Endothelial cell of umbilical vein (primary cell): Measurements from ENCODE around the gene SLC2A2. TPM values are rescaled to one million over a fixed set of nuclear protein-coding genes. Genes with fewer than 3 reads are reported as not detected.

Source experiments
- BruUV-seq: library from RNA; stranded (reverse); fragments of 400-500 nt; replicated peaks from 2 replicates; lab custom pipeline; 2021; lab: Mats Ljungman, UMichigan
- CTCF ChIA-PET: fragments of 300-600, 350-600 bp; sonication (Branson Sonifier 250); formaldehyde crosslinking; loops from one replicate; lab custom pipeline; 2021; ENCODE audit warnings: antibody characterized with exemption, inconsistent platforms; lab: Charles Lee
- POLR2A ChIA-PET: fragments of 300-600, 350-600 bp; sonication (Branson Sonifier 250); formaldehyde crosslinking; loops from one replicate; lab custom pipeline; 2021; ENCODE audit warnings: antibody characterized with exemption, inconsistent platforms; lab: Charles Lee
- DNase-seq: peaks from one replicate; pipeline ENCODE4 v3.0.0-alpha.2; 2011; ENCODE audit warnings: low read depth, low spot score
- FAIRE-seq: peaks from 2 replicates; lab custom pipeline; 2011; peaks lifted over from hg19 to GRCh38; lab: Jason Lieb, UNC
- H2AFZ ChIP-seq: 2 replicates; pipeline ENCODE4 v1.6.0; 2012; ENCODE audit warnings: low read depth, low read length, control low read depth, inconsistent platforms
- H3K27ac ChIP-seq: 2 replicates; pipeline ENCODE4 v1.5.1; 2011; ENCODE audit warnings: low read depth, mild to moderate bottlenecking, control low read depth, low read length, moderate library complexity; ENCODE audit not compliant: insufficient read depth
- H3K27me3 ChIP-seq, 2 experiments: 2 replicates each; pipeline versions ENCODE4 v1.6.0 to v1.6.1; 2011; ENCODE audit warnings: low read length in 2 of 2, mixed read lengths in 1 of 2; ENCODE audit not compliant: control insufficient read depth in 2 of 2, insufficient read depth in 2 of 2
- H3K36me3 ChIP-seq, 2 experiments: 2 replicates in 1 of 2; 3 replicates in 1 of 2; pipeline ENCODE4 v1.5.1; 2011; ENCODE audit warnings: low read length in 2 of 2, mild to moderate bottlenecking in 1 of 2, moderate library complexity in 1 of 2; ENCODE audit not compliant: control insufficient read depth in 2 of 2, insufficient read depth in 2 of 2; ENCODE audit errors: extremely low read depth in 1 of 2
- H3K4me1 ChIP-seq: 3 replicates; pipeline ENCODE4 v1.5.1; 2011; ENCODE audit warnings: mild to moderate bottlenecking, low read length; ENCODE audit not compliant: control insufficient read depth, insufficient read depth; ENCODE audit errors: extremely low read depth
- H3K4me2 ChIP-seq: 2 replicates; pipeline ENCODE4 v1.6.1; 2011; ENCODE audit warnings: low read length, control low read depth, mixed read lengths; ENCODE audit not compliant: insufficient read depth
- H3K4me3 ChIP-seq, 3 experiments: fragments of 200-600 bp in 1 of 3; sonication (generic), shearing (Covaris generic) in 1 of 3; replicated peaks in 1 of 3; 2 replicates each; pipeline ENCODE4 v1.5.1; 2011 to 2016; ENCODE audit warnings: control low read depth in 3 of 3, low read length in 3 of 3, mild to moderate bottlenecking in 2 of 3, inconsistent platforms in 1 of 3, low read depth in 1 of 3, moderate library complexity in 1 of 3; ENCODE audit not compliant: insufficient read depth in 1 of 3
- H3K79me2 ChIP-seq: 2 replicates; pipeline ENCODE4 v1.6.0; 2012; ENCODE audit warnings: low read length, inconsistent platforms; ENCODE audit not compliant: control insufficient read depth, insufficient read depth
- H3K9ac ChIP-seq: replicated peaks from 2 replicates; pipeline ENCODE3; 2011; ENCODE audit warnings: low read length, control low read depth; ENCODE audit not compliant: insufficient read depth; ENCODE audit errors: extremely low read depth
- H3K9me1 ChIP-seq: replicated peaks from 3 replicates; pipeline ENCODE4 v1.6.0; 2011; ENCODE audit warnings: mild to moderate bottlenecking, low read length; ENCODE audit not compliant: control insufficient read depth, insufficient read depth; ENCODE audit errors: extremely low read depth
- H3K9me3 ChIP-seq: replicated peaks from 2 replicates; pipeline ENCODE4 v1.5.1; 2012; ENCODE audit warnings: low read length, inconsistent platforms; ENCODE audit not compliant: control insufficient read depth, insufficient read depth
- H4K20me1 ChIP-seq: replicated peaks from 2 replicates; pipeline ENCODE3; 2011; ENCODE audit warnings: mild to moderate bottlenecking, low read length; ENCODE audit not compliant: control insufficient read depth, insufficient read depth; ENCODE audit errors: extremely low read depth
- EZH2 ChIP-seq: IDR thresholded peaks from 2 replicates; pipeline ENCODE4 v1.6.1; 2012; ENCODE audit warnings: borderline replicate concordance, low read depth, mild to moderate bottlenecking, moderate library complexity, low read length, inconsistent platforms; ENCODE audit not compliant: severe bottlenecking
- FOS ChIP-seq: IDR thresholded peaks from 2 replicates; pipeline ENCODE4 v1.6.1; 2011; ENCODE audit warnings: mild to moderate bottlenecking, low read length, moderate library complexity, borderline replicate concordance; ENCODE audit not compliant: insufficient read depth
- GATA2 ChIP-seq: IDR thresholded peaks from 2 replicates; pipeline ENCODE4 v1.7.0; 2011; ENCODE audit warnings: low read depth, mild to moderate bottlenecking, moderate library complexity, mixed read lengths, low read length; ENCODE audit not compliant: insufficient read length, insufficient read depth
- JUN ChIP-seq: IDR thresholded peaks from 2 replicates; pipeline ENCODE4 v1.6.1; 2011; ENCODE audit warnings: borderline replicate concordance, low read depth; ENCODE audit not compliant: insufficient read length, insufficient read depth
- MYC ChIP-seq: IDR thresholded peaks from one replicate; pipeline ENCODE4 v1.6.1; 2011; ENCODE audit warnings: mild to moderate bottlenecking, low read depth, low read length
- POLR2A ChIP-seq: IDR thresholded peaks from 2 replicates; pipeline ENCODE4 v1.6.1; 2012; ENCODE audit warnings: low read depth, mild to moderate bottlenecking, control low read depth, low read length
- POLR2AphosphoS5 ChIP-seq: IDR thresholded peaks from 2 replicates; pipeline ENCODE4 v1.6.1; 2012; ENCODE audit warnings: low read depth, mild to moderate bottlenecking, control low read depth, low read length, moderate library complexity; ENCODE audit not compliant: insufficient read depth
- dilution Hi-C: fragments of 300-500 bp; cut with MboI; formaldehyde crosslinking; loops from one replicate; pipeline ENCODE4 v1.15.0; 2019; ENCODE audit warnings: low sequenced_read_pairs; ENCODE audit not compliant: extremely low pct_ligation_motif_present
- intact Hi-C: fragments of 100-400 bp; cut with micrococcal nuclease; formaldehyde crosslinking; loops from one replicate; pipeline ENCODE4 v1.10.0; 2022
- polyA plus RNA-seq, 4 experiments: library from polyadenylated mRNA; depleted of rRNA in 3 of 4; stranded (reverse) in 3 of 4; unstranded in 1 of 4; fragments of >200 nt; gene quantifications; 2 replicates each; pipeline versions ENCODE4 v1.2.1 to v1.2.3, GENCODE V29; 2011 to 2012; ENCODE audit warnings: missing spikeins in 1 of 4
- total RNA-seq: library from RNA; stranded (reverse); gene quantifications from 2 replicates; pipeline ENCODE4 v1.2.3, GENCODE V29; 2021
- TF ChIP-seq, protein P1 (sequence below): IDR thresholded peaks from 2 replicates; pipeline ENCODE4 v1.6.1; 2011; ENCODE audit not compliant: insufficient read depth, insufficient read length
- TF ChIP-seq, protein P2 (sequence below), 2 donors: IDR thresholded peaks; 1 replicate in 1 of 2; 2 replicates in 1 of 2; pipeline ENCODE4 v1.5.1; 2011; ENCODE audit warnings: low read length in 2 of 2, mild to moderate bottlenecking in 2 of 2, moderate library complexity in 2 of 2, control low read depth in 1 of 2, inconsistent platforms in 1 of 2, low read depth in 1 of 2; ENCODE audit not compliant: insufficient read depth in 1 of 2; ENCODE audit errors: extremely low read depth in 1 of 2

SLC2A2 gene
- total and polyA plus RNA-seq, 2 donors (not counting 3 experiments of a cell fraction or from before 2014, with no cell fraction given): not detected

DNA sequence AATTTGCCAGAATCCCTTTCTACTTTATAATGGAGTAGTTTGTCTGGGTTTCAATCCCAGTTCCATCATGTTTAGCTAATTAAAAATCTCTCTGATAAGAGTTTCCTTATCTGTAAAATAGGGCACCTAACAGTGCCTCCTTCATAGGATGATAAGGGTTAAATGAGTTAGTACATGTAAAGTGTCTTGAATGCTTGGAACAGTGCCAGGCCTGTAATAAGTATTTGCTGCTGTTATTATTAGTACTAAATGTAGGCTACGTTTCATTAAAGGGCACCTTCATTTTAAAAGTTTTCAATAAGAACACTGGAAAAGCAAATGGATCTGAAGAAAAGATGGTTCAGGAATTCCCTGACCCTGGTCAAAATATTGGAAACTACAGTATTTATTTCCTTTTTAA, 11.8 kb upstream of the SLC2A2 start:
- Histone ChIP-seq H3K9ac (no peak overlapping the region), H3K27me3 (no peaks in the 10 kb centered on the region), H3K27ac (no peak overlapping the region), H3K9me3 (no peaks in the 10 kb centered on the region), H2AFZ (no peak overlapping the region), H3K4me1 (no peaks in the 10 kb centered on the region), H3K9me1 (no peaks in the 10 kb centered on the region), H3K36me3 (no peaks in the 10 kb centered on the region), H3K79me2 (no peaks in the 10 kb centered on the region), H3K4me2 (no peak overlapping the region), H3K4me3 (no peak overlapping the region), H4K20me1 (no peaks in the 10 kb centered on the region)
- FAIRE-seq (no peak), DNase-seq (no peak)
- no TSS peak for BruUV-seq
- POLR2A ChIA-PET: no interaction called here
- TF ChIP-seq FOS: no peak
- TF ChIP-seq EZH2: no peak
- TF ChIP-seq MYC: no peak
- TF ChIP-seq, protein P1, sequence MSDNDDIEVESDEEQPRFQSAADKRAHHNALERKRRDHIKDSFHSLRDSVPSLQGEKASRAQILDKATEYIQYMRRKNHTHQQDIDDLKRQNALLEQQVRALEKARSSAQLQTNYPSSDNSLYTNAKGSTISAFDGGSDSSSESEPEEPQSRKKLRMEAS: no peak
- TF ChIP-seq JUN: no peak
- no peak for TF ChIP-seq POLR2A
- no peak for TF ChIP-seq GATA2
- TF ChIP-seq POLR2AphosphoS5: no peak
- TF ChIP-seq, protein P2, sequence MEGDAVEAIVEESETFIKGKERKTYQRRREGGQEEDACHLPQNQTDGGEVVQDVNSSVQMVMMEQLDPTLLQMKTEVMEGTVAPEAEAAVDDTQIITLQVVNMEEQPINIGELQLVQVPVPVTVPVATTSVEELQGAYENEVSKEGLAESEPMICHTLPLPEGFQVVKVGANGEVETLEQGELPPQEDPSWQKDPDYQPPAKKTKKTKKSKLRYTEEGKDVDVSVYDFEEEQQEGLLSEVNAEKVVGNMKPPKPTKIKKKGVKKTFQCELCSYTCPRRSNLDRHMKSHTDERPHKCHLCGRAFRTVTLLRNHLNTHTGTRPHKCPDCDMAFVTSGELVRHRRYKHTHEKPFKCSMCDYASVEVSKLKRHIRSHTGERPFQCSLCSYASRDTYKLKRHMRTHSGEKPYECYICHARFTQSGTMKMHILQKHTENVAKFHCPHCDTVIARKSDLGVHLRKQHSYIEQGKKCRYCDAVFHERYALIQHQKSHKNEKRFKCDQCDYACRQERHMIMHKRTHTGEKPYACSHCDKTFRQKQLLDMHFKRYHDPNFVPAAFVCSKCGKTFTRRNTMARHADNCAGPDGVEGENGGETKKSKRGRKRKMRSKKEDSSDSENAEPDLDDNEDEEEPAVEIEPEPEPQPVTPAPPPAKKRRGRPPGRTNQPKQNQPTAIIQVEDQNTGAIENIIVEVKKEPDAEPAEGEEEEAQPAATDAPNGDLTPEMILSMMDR (IDR thresholded peaks at IDR 0.05; ENCODE audit: extremely low read depth in 1 of 2, insufficient read depth in 1 of 2, low read depth in 1 of 2, low read length in 2 of 2): no peak
- intact Hi-C loops (no loop called here), dilution Hi-C loops (no loop called here)
- CTCF ChIA-PET: no interaction called here
